ENCODE data around the gene OSBPL10.

OSBPL10 gene

GRCh38 chr3:31819441-31819840, 161.6 kb downstream of the OSBPL10 start:
- Histone ChIP-seq H3K4me1 (ENCODE audit: insufficient read depth, low read length, severe bottlenecking) (peaks cover 22% of the 10 kb centered on the region), H3K9ac (ENCODE audit: low read length) (no peak overlapping the region), H3K4me2 (ENCODE audit: low read length) (no peak overlapping the region), H3K27ac (ENCODE audit: low read depth, low read length, poor library complexity, severe bottlenecking) (no peak overlapping the region), H4K20me1 (ENCODE audit: insufficient read depth, low read length) (no peaks in the 10 kb centered on the region), H3F3A (ENCODE audit: insufficient read depth, low read length) (no peaks in the 10 kb centered on the region), H2AFZ (ENCODE audit: low read length) (no peak overlapping the region), H3K36me3 (ENCODE audit: insufficient read depth, low read length) (peaks cover 65% of the 10 kb centered on the region), H3K4me3 (ENCODE audit: low read depth, low read length, poor library complexity, severe bottlenecking) (no peak overlapping the region), H3K27me3 (ENCODE audit: insufficient read depth, low read length) (no peaks in the 10 kb centered on the region), H3K79me2 (ENCODE audit: insufficient read depth, low read length) (no peaks in the 10 kb centered on the region), H3K9me3 (ENCODE audit: low read length) (no peaks in the 10 kb centered on the region), H3K9me2 (ENCODE audit: low read depth, low read length) (no peaks in the 10 kb centered on the region)
- TF ChIP-seq EZH2 (IDR thresholded peaks at IDR 0.05; ENCODE audit: borderline replicate concordance, low read length): no peak
- no peak for TF ChIP-seq CTCF (IDR thresholded peaks at IDR 0.05; ENCODE audit: low read length)

- H3K4me2 ChIP-seq (ENCODE audit: low read length): no peak overlapping the region
- H3K79me2 ChIP-seq (ENCODE audit: insufficient read depth, low read length): no peaks in the 10 kb centered on the region; the same call in 1 of the 2 replicates
- H3K9me3 ChIP-seq (ENCODE audit: low read length): no peaks in the 10 kb centered on the region
- no peak overlapping the region for H2AFZ ChIP-seq (ENCODE audit: low read length)
- peaks cover 61% of the 10 kb centered on the region for H3K36me3 ChIP-seq (ENCODE audit: insufficient read depth, low read length)
- TF ChIP-seq CTCF (IDR thresholded peaks at IDR 0.05; ENCODE audit: low read length): no peak
- no peak for TF ChIP-seq EZH2 (IDR thresholded peaks at IDR 0.05; ENCODE audit: borderline replicate concordance, low read length)
- no peaks in the 10 kb centered on the region for H3F3A ChIP-seq (ENCODE audit: insufficient read depth, low read length)
- H4K20me1 ChIP-seq (ENCODE audit: insufficient read depth, low read length): no peaks in the 10 kb centered on the region
- H3K4me1 ChIP-seq (ENCODE audit: insufficient read depth, low read length, severe bottlenecking): peaks cover 22% of the 10 kb centered on the region
- no peak overlapping the region for H3K9ac ChIP-seq (ENCODE audit: low read length)
- no peaks in the 10 kb centered on the region for H3K9me2 ChIP-seq (ENCODE audit: low read depth, low read length)
- peak overlapping the region; percentile 9 for H3K27ac ChIP-seq (ENCODE audit: low read depth, low read length, poor library complexity, severe bottlenecking)
- no peaks in the 10 kb centered on the region for H3K27me3 ChIP-seq (ENCODE audit: insufficient read depth, low read length)
- no peak overlapping the region for H3K4me3 ChIP-seq (ENCODE audit: low read depth, low read length, poor library complexity, severe bottlenecking)
These were observed 163.6 kb downstream of the OSBPL10 start for GRCh38 chr3:31817411-31817966.

- peaks cover 58% of the 10 kb centered on the region for H3K36me3 ChIP-seq (ENCODE audit: insufficient read depth, low read length)
- TF ChIP-seq CTCF (IDR thresholded peaks at IDR 0.05; ENCODE audit: low read length): peak; percentile 43
- TF ChIP-seq EZH2 (IDR thresholded peaks at IDR 0.05; ENCODE audit: borderline replicate concordance, low read length): no peak
- H3F3A ChIP-seq (ENCODE audit: insufficient read depth, low read length): no peaks in the 10 kb centered on the region
- H4K20me1 ChIP-seq (ENCODE audit: insufficient read depth, low read length): no peaks in the 10 kb centered on the region
- H3K4me1 ChIP-seq (ENCODE audit: insufficient read depth, low read length, severe bottlenecking): peaks cover 22% of the 10 kb centered on the region
- peaks cover 5% of the 10 kb centered on the region; the same call in 1 of the 2 replicates for H3K79me2 ChIP-seq (ENCODE audit: insufficient read depth, low read length)
- no peaks in the 10 kb centered on the region for H3K9me2 ChIP-seq (ENCODE audit: low read depth, low read length)
- H3K9me3 ChIP-seq (ENCODE audit: low read length): no peaks in the 10 kb centered on the region
- peak overlapping the region; percentile 18; the same call in 1 of the 2 replicates for H3K4me2 ChIP-seq (ENCODE audit: low read length)
- H2AFZ ChIP-seq (ENCODE audit: low read length): no peak overlapping the region
- peak overlapping the region; percentile 83 for H3K27ac ChIP-seq (ENCODE audit: low read depth, low read length, poor library complexity, severe bottlenecking)
- no peaks in the 10 kb centered on the region for H3K27me3 ChIP-seq (ENCODE audit: insufficient read depth, low read length)
- peak overlapping the region; percentile 39; the same call in 1 of the 2 replicates for H3K9ac ChIP-seq (ENCODE audit: low read length)
- H3K4me3 ChIP-seq (ENCODE audit: low read depth, low read length, poor library complexity, severe bottlenecking): no peak overlapping the region
These were observed 165.2 kb downstream of the OSBPL10 start for GRCh38 chr3:31815631-31816440.

Data from OCI-LY1 (cell line).